ENCODE data around the gene AOX1. TPM values are rescaled to one million over a fixed set of nuclear protein-coding genes. Genes with fewer than 3 reads are reported as not detected.

AOX1 gene
- total RNA-seq, 1 donor from 2014 or later: 3.6 TPM

DNA sequence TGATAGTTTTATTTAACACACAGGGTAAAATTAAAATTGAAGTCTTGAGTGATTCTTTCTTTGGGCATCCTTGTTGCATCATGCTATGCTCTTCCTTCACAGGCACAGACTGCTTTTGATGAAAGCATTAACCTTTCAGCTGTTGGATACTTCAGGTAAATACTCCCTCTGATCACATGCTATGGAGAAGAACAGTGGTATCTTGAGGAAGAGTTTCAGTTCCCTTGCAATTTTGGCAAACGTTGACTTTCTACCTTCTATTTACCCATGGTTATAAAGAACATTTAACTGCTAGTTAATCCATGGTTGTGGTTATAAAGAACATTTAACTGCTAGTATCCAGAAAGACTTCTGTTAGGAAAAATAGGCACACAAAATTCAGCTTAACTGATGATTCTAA, 75.7 kb downstream of the AOX1 start:
- H3K4me3 ChIP-seq: no peak overlapping the region
- no peak for TF ChIP-seq CTCF (IDR thresholded peaks at IDR 0.05; ENCODE audit: borderline replicate concordance)
- intact Hi-C loops (cut with micrococcal nuclease): no loop called here
- no peaks in the 10 kb centered on the region for H3K9me3 ChIP-seq (replicated peaks)
- no peaks in the 10 kb centered on the region for H3K4me1 ChIP-seq
- H3K27me3 ChIP-seq (ENCODE audit: low read depth): peaks cover 24% of the 10 kb centered on the region
- no peak overlapping the region for H3K27ac ChIP-seq (replicated peaks)
- DNase-seq: no peak
- H3K36me3 ChIP-seq: no peaks in the 10 kb centered on the region

GRCh38 chr2:200662727-200663126, 76.9 kb downstream of the AOX1 start:
- Histone ChIP-seq H3K9me3 (replicated peaks) (no peaks in the 10 kb centered on the region), H3K27me3 (ENCODE audit: low read depth) (peaks cover 24% of the 10 kb centered on the region), H3K36me3 (no peaks in the 10 kb centered on the region), H3K4me1 (no peaks in the 10 kb centered on the region), H3K27ac (replicated peaks) (no peak overlapping the region), H3K4me3 (no peak overlapping the region)
- no peak for TF ChIP-seq CTCF (IDR thresholded peaks at IDR 0.05; ENCODE audit: borderline replicate concordance)
- DNase-seq: no peak
- intact Hi-C loops (cut with micrococcal nuclease): no loop called here

- H3K27me3 ChIP-seq (ENCODE audit: low read depth): peaks cover 18% of the 10 kb centered on the region
- no peak overlapping the region for H3K27ac ChIP-seq (replicated peaks)
- TF ChIP-seq CTCF (IDR thresholded peaks at IDR 0.05; ENCODE audit: borderline replicate concordance): no peak
- no peaks in the 10 kb centered on the region for H3K4me1 ChIP-seq
- H3K36me3 ChIP-seq: no peaks in the 10 kb centered on the region
- no peak for DNase-seq
- intact Hi-C loops (cut with micrococcal nuclease): no loop called here
- no peak overlapping the region for H3K4me3 ChIP-seq
- H3K9me3 ChIP-seq (replicated peaks): no peaks in the 10 kb centered on the region
Measured at GRCh38 chr2:200664770-200665494, 79.1 kb downstream of the AOX1 start.

DNA sequence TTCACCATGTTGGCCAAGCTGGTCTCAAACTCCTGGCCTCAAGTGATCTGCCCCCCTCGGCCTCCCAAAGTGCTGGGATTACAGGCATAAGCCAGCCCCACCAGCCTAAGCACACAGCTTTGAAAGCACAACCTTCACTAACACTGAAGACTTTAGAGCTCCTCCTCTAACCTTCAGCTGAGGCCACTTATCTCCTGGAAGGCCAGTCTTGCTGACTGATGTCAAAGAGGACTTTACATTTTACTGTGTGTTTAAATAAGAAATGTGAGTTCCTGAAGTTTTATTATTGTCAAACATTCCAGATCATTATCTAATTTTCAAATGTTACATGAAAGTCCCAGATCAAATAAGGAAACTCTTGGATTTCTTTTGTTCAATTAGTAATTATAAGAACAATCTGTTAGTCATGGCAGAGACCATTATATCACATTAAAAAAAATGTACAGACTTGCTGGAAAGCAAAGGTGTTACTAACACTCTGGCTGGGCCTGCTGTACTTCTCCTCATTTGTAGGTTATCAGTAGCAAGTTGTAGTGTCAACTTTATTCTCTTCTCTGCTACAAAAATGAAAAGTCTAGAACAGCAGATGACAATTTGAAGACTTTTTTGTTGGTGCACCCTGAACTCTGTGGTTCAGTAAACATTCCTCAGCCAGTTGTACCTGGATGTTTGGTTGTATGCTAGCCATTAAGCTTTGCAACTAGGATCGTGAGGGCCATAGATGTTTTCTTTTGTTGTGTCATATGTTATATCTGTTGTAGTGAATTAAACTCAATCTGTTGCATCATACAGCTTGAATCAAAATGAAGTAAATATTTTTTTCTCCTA, 80.0 kb downstream of the AOX1 start:
- intact Hi-C loops (cut with micrococcal nuclease): no loop called here
- no peak for TF ChIP-seq CTCF (IDR thresholded peaks at IDR 0.05; ENCODE audit: borderline replicate concordance)
- DNase-seq: no peak
- Histone ChIP-seq H3K4me1 (no peaks in the 10 kb centered on the region), H3K9me3 (replicated peaks) (no peaks in the 10 kb centered on the region), H3K36me3 (no peaks in the 10 kb centered on the region), H3K4me3 (no peak overlapping the region), H3K27me3 (ENCODE audit: low read depth) (peaks cover 13% of the 10 kb centered on the region), H3K27ac (replicated peaks) (no peak overlapping the region)

DNA sequence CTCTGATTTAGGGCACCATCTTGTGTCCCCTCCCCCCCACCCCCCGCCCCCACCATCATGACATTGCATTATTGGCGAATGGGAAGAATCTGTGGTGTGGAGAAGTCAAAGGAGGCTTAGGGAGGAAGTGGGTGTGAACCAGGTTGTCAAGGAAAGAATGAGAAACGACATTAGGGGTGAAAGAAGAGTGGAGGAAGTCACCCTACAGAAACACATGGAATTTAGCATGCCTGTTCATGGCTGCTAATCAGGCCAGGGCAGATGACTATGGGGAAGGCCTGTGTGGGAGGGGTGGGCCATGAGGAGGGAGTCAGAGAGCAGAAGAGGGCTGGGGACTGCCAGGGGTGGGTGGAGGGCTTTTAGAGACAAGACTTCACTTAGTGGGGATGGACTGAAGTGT, 81.6 kb downstream of the AOX1 start:
- DNase-seq: no peak

More for the DNA sequence above, 81.6 kb downstream of the AOX1 start:
- Histone ChIP-seq H3K4me3 (no peak overlapping the region), H3K4me1 (no peaks in the 10 kb centered on the region), H3K9me3 (replicated peaks) (no peaks in the 10 kb centered on the region), H3K36me3 (no peaks in the 10 kb centered on the region), H3K27ac (replicated peaks) (no peak overlapping the region), H3K27me3 (ENCODE audit: low read depth) (peaks cover 8% of the 10 kb centered on the region)
- TF ChIP-seq CTCF (IDR thresholded peaks at IDR 0.05; ENCODE audit: borderline replicate concordance): no peak
- intact Hi-C loops (cut with micrococcal nuclease): no loop called here
